Omental fat pad (tissue), 4 donors: Measurements from ENCODE around the gene KRT83. TPM values are rescaled to one million over a fixed set of nuclear protein-coding genes. Genes with fewer than 3 reads are reported as not detected.

Source experiments
- ATAC-seq: fragments of 150-250 bp; one replicate; pipeline ENCODE4 v1.9.1; 2016; ENCODE audit warnings: mild to moderate bottlenecking, moderate library complexity; ENCODE audit not compliant: low FRiP score
- DNase-seq: peaks from one replicate; pipeline ENCODE4 v3.0.0-alpha.2; 2019; ENCODE audit warnings: low spot score
- total RNA-seq, 4 donors: library from RNA; depleted of rRNA; stranded (reverse); fragments of >200 nt; gene quantifications; one replicate each; pipeline ENCODE4 v1.1.0, GENCODE V29; 2016
- TF ChIP-seq, protein P1 (sequence below), 3 donors: fragments of 450-650 bp; IDR thresholded peaks; one replicate each; pipeline ENCODE4 v1.5.1; 2016 to 2017; ENCODE audit warnings: antibody characterized with exemption in 3 of 3, mild to moderate bottlenecking in 3 of 3, moderate library complexity in 2 of 3

The KRT83 gene
- total RNA-seq, 4 donors from 2014 or later = not detected

DNA sequence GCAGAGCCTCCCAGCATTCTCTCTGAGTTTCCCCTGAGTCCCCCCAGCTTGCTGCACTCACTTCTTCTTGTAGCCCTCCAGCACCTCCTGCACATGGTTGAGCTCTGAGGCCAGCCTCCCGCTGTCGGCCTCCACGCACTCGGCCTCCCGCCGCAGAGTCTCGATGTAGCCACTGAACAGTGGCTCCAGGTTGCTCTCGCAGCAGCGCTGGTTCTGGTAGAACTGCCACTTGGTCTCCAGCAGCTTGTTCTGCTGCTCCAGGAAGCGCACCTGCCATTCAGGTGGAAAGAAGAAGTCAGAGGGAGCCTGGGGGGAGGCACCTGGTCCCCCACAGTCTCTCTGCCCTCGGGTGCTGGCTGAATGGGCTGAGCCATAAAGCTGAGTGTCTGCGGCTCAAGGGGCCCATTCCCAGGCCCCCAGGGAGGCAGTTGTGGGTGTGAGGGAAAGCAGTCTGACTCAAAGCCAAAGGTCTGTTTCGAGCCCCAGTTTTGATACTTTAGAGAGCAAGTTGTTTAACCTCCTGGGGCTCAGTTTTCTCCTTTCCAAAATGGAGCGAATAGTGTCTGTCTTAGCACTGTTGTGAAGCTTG lies 43.8 kb upstream of the KRT83 start:
- DNase-seq = no peak
- ATAC-seq = no peak
- TF ChIP-seq, protein P1, sequence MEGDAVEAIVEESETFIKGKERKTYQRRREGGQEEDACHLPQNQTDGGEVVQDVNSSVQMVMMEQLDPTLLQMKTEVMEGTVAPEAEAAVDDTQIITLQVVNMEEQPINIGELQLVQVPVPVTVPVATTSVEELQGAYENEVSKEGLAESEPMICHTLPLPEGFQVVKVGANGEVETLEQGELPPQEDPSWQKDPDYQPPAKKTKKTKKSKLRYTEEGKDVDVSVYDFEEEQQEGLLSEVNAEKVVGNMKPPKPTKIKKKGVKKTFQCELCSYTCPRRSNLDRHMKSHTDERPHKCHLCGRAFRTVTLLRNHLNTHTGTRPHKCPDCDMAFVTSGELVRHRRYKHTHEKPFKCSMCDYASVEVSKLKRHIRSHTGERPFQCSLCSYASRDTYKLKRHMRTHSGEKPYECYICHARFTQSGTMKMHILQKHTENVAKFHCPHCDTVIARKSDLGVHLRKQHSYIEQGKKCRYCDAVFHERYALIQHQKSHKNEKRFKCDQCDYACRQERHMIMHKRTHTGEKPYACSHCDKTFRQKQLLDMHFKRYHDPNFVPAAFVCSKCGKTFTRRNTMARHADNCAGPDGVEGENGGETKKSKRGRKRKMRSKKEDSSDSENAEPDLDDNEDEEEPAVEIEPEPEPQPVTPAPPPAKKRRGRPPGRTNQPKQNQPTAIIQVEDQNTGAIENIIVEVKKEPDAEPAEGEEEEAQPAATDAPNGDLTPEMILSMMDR (IDR thresholded peaks at IDR 0.05) = no peak

- DNase-seq (no peak), ATAC-seq (no peak)
- TF ChIP-seq, protein P1 (IDR thresholded peaks at IDR 0.05) = no peak
Observed at GRCh38 chr12:52364061-52364460, 42.9 kb upstream of the KRT83 start.

GRCh38 chr12:52363111-52363679 lies 42.0 kb upstream of the KRT83 start:
- ATAC-seq (no peak), DNase-seq (no peak)
- TF ChIP-seq, protein P1 (IDR thresholded peaks at IDR 0.05) = no peak

DNA sequence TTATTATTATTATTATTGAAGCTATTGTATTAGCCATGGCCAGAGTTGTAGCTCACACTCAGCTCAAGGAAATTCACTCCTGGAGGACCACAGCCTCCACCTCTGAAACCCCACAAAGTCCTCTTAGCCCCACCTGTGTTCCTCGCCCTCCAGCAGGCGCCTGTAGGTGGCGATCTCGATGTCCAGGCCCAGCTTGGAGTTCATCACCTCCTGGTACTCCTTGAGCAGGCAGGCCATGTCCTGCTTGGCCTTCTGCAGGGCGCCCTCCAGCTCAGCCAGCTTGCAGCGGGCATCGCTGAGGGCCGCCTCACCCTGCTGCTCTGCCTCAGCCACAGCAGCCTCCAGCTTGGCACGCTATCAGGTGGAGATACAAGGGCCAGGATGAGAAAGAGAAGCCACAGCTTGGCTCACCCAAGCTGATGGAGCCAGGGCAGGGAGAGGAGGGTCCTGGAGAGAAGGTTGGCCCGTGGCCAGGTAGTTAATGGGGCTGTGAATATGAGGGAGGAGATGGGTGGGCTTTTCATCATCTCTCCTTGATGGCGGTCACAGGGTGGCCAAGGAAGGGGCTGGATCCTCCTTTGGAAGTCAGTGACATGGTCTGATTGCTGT lies 41.0 kb upstream of the KRT83 start:
- no peak for DNase-seq
- TF ChIP-seq, protein P1 (IDR thresholded peaks at IDR 0.05) = no peak
- no peak for ATAC-seq

DNA sequence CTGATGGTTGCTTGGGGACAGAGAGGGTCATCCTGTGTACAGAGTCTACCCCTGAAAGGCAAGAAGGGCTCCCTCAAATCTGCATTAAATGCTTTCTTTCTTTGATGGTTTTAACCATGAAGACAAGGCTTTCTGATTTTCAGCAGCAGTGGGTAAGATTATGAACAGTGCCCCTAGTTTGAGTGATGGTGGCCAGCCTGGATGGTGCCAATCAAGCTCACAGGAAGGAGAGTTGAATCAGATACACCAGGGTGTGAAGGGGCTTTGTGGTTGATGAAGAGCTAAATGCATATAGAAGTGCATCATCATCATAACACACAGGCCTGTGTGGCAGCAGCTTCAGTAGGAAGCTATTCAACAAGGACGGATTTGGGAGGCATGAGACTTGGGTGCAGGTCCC lies 40.4 kb upstream of the KRT83 start:
- TF ChIP-seq, protein P1 (IDR thresholded peaks at IDR 0.05) = no peak
- DNase-seq = no peak
- ATAC-seq = no peak

- ATAC-seq = no peak
- DNase-seq = no peak
- TF ChIP-seq, protein P1 (IDR thresholded peaks at IDR 0.05) = no peak
Observed at GRCh38 chr12:52360663-52361271, 39.6 kb upstream of the KRT83 start.
